ENCODE results near the gene PXDN.

Gene PXDN

DNA sequence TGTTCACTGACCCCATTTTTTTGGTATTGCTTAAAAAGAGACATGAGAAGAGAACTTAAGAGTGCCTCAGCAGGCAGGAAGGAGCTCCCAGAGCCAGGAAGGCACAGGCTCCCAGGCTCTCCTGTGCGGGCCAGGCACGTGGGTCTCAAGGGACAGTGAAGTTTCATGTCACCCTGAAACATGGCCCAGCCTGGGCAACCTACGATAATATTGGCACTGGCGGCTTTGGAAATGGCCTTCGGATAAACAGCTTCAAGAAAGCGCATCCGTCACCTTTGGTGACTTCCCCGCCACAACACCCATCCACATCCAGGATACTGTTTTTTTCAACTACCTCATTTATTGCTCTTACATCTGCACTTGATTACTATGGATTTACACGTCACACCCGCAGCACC is 30.5 kb downstream of the PXDN start:
- WGBS (ENCODE audit: insufficient coverage) = 98% methylated on average over 10 of the region's 10 CpGs

DNA sequence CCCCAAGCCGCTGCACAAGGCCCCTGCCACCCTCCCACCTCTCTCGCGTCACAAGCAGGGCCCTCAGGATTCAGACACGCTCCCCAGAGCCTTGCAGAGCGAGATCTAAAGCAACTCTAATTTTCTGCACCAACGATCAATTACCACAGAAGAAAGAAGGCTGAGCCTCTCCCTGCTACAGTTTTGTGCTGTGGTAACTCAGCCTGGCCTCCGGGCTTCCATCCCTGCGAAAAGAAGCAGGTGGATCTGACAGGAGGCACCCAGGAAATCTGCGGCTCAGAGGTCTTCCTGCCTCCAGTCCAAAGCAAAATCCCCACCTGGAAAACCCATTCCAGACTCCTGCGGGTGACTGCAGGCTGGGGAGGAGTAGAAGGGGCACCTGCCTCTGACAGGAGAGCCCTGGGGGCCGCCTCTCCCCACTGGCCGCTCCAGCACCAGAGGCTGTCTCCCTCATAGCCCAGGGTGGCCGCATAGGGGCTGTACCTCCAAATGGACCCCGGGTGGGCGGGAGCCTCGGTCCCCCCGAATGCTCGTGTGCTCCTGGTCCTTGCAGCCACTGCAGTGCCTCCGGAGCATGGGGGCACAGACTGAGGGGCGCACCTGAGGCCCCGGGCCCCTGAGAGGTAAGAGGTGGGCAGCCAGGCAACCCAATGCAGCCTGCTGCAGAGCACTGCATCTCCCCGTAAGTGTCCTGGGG is 31.0 kb downstream of the PXDN start:
- Histone ChIP-seq H3K4me3 (ENCODE audit: control insufficient read depth in 1 of 7, extremely low read depth in 1 of 7, insufficient read depth in 4 of 7, low read depth in 2 of 7, low read length in 6 of 7) (no peak overlapping the region), H3K27me3 (replicated peaks in 2 of 5; ENCODE audit: control insufficient read depth in 4 of 5, insufficient read depth in 5 of 5, low read length in 4 of 5) (no peaks in the 10 kb centered on the region), H3K36me3 (ENCODE audit: control insufficient read depth in 4 of 4, insufficient read depth in 4 of 4, low read length in 3 of 4) (no peaks in the 10 kb centered on the region), H3K9me3 (ENCODE audit: control extremely low read depth in 1 of 5, control insufficient read depth in 4 of 5, insufficient read depth in 2 of 5, low read depth in 1 of 5, low read length in 4 of 5) (no peaks in the 10 kb centered on the region), H3K27ac (ENCODE audit: insufficient read depth in 1 of 2, low read depth in 1 of 2, low read length in 2 of 2, poor library complexity in 1 of 2, severe bottlenecking in 2 of 2) (no peak overlapping the region), H3K4me1 (ENCODE audit: control extremely low read depth in 1 of 4, control insufficient read depth in 4 of 4, insufficient read depth in 4 of 4, low read length in 3 of 4) (peaks cover 2 to 10% (median 6%) of the 10 kb centered on the region in 4 experiments)
- CTCF ChIA-PET = no interaction called here
- 92% methylated on average over 14 of the region's 22 CpGs for WGBS (ENCODE audit: insufficient coverage)
- DNase-seq = no peak
- POLR2A ChIA-PET = no interaction called here

More for the DNA sequence above, 30.5 kb downstream of the PXDN start:
- Histone ChIP-seq H3K9me3 (ENCODE audit: control extremely low read depth in 1 of 5, control insufficient read depth in 4 of 5, insufficient read depth in 2 of 5, low read depth in 1 of 5, low read length in 4 of 5) (no peaks in the 10 kb centered on the region), H3K4me1 (ENCODE audit: control extremely low read depth in 1 of 4, control insufficient read depth in 4 of 4, insufficient read depth in 4 of 4, low read length in 3 of 4) (peaks cover 2 to 6% (median 5%) of the 10 kb centered on the region in 4 experiments), H3K27ac (ENCODE audit: insufficient read depth in 1 of 2, low read depth in 1 of 2, low read length in 2 of 2, poor library complexity in 1 of 2, severe bottlenecking in 2 of 2) (no peak overlapping the region), H3K27me3 (replicated peaks in 2 of 5; ENCODE audit: control insufficient read depth in 4 of 5, insufficient read depth in 5 of 5, low read length in 4 of 5) (no peaks in the 10 kb centered on the region), H3K4me3 (ENCODE audit: control insufficient read depth in 1 of 7, extremely low read depth in 1 of 7, insufficient read depth in 4 of 7, low read depth in 2 of 7, low read length in 6 of 7) (no peak overlapping the region), H3K36me3 (ENCODE audit: control insufficient read depth in 4 of 4, insufficient read depth in 4 of 4, low read length in 3 of 4) (no peaks in the 10 kb centered on the region)
- DNase-seq = no peak
- ChIA-PET CTCF (no interaction called here), POLR2A (no interaction called here)

DNA sequence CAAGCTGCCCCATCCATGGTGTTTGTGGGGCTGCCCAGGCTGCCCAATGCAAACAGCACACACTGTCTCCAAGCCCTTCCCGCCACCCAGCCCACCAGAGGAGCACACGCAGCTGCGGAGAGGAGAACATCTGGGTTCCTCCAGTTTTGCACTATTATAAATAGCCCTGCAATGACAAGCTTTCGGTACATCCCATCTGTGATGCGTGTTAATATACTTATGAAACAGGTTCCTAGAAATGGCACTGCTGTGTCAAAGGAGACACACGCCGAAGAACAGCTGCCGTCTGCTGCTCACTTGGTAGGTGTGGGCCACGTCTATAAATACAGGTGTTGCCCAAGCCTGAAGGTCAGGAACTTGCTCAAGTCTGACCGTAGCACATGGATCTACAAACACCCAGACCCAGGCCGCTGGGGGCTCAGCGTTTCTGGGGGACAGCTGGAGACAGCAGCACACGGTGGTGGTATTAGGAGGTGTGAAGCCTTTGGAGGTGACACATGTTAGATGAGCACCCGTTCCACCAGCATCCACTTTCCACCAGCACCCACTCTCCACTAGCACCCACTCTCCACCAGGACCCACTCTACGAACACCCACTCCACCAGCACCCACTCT is 34.3 kb downstream of the PXDN start:
- Histone ChIP-seq H3K36me3 (ENCODE audit: control insufficient read depth in 4 of 4, insufficient read depth in 4 of 4, low read length in 3 of 4) (no peaks in the 10 kb centered on the region), H3K4me1 (ENCODE audit: control extremely low read depth in 1 of 4, control insufficient read depth in 4 of 4, insufficient read depth in 4 of 4, low read length in 3 of 4) (peaks cover 0 to 11% (median 8%) of the 10 kb centered on the region in 4 experiments), H3K4me3 (ENCODE audit: control insufficient read depth in 1 of 7, extremely low read depth in 1 of 7, insufficient read depth in 4 of 7, low read depth in 2 of 7, low read length in 6 of 7) (no peak overlapping the region), H3K27me3 (replicated peaks in 2 of 5; ENCODE audit: control insufficient read depth in 4 of 5, insufficient read depth in 5 of 5, low read length in 4 of 5) (no peaks in the 10 kb centered on the region), H3K9me3 (ENCODE audit: control extremely low read depth in 1 of 5, control insufficient read depth in 4 of 5, insufficient read depth in 2 of 5, low read depth in 1 of 5, low read length in 4 of 5) (no peaks in the 10 kb centered on the region), H3K27ac (ENCODE audit: insufficient read depth in 1 of 2, low read depth in 1 of 2, low read length in 2 of 2, poor library complexity in 1 of 2, severe bottlenecking in 2 of 2) (no peak overlapping the region)
- 96% methylated on average over 12 of the region's 15 CpGs for WGBS (ENCODE audit: insufficient coverage)
- POLR2A ChIA-PET = no interaction called here
- no peak for DNase-seq
- CTCF ChIA-PET = no interaction called here

DNA sequence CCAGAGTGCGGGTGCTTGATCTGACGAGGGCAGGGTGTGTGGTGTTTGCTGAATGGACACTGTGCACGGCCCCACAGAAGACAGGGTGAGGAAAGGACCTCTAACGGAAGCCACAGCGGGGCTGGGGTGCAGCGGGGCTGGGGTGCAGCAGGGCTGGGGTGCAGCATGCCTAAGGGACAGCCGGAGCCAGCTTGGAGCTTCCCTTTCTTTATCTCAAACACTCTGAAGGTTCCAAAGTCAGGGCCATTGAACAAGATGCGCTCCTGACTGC is 35.0 kb downstream of the PXDN start:
- Histone ChIP-seq H3K9me3 (ENCODE audit: control extremely low read depth in 1 of 5, control insufficient read depth in 4 of 5, insufficient read depth in 2 of 5, low read depth in 1 of 5, low read length in 4 of 5) (no peaks in the 10 kb centered on the region), H3K36me3 (ENCODE audit: control insufficient read depth in 4 of 4, insufficient read depth in 4 of 4, low read length in 3 of 4) (no peaks in the 10 kb centered on the region), H3K4me1 (ENCODE audit: control extremely low read depth in 1 of 4, control insufficient read depth in 4 of 4, insufficient read depth in 4 of 4, low read length in 3 of 4) (peaks cover 0 to 10% (median 7%) of the 10 kb centered on the region in 4 experiments), H3K27ac (ENCODE audit: insufficient read depth in 1 of 2, low read depth in 1 of 2, low read length in 2 of 2, poor library complexity in 1 of 2, severe bottlenecking in 2 of 2) (no peak overlapping the region), H3K4me3 (ENCODE audit: control insufficient read depth in 1 of 7, extremely low read depth in 1 of 7, insufficient read depth in 4 of 7, low read depth in 2 of 7, low read length in 6 of 7) (no peak overlapping the region), H3K27me3 (replicated peaks in 2 of 5; ENCODE audit: control insufficient read depth in 4 of 5, insufficient read depth in 5 of 5, low read length in 4 of 5) (no peaks in the 10 kb centered on the region)
- no peak for DNase-seq
- ChIA-PET POLR2A (no interaction called here), CTCF (no interaction called here)
- whole genome bisulfite sequencing (ENCODE audit: insufficient coverage) = 82% methylated on average over 7 of the region's 8 CpGs

DNA sequence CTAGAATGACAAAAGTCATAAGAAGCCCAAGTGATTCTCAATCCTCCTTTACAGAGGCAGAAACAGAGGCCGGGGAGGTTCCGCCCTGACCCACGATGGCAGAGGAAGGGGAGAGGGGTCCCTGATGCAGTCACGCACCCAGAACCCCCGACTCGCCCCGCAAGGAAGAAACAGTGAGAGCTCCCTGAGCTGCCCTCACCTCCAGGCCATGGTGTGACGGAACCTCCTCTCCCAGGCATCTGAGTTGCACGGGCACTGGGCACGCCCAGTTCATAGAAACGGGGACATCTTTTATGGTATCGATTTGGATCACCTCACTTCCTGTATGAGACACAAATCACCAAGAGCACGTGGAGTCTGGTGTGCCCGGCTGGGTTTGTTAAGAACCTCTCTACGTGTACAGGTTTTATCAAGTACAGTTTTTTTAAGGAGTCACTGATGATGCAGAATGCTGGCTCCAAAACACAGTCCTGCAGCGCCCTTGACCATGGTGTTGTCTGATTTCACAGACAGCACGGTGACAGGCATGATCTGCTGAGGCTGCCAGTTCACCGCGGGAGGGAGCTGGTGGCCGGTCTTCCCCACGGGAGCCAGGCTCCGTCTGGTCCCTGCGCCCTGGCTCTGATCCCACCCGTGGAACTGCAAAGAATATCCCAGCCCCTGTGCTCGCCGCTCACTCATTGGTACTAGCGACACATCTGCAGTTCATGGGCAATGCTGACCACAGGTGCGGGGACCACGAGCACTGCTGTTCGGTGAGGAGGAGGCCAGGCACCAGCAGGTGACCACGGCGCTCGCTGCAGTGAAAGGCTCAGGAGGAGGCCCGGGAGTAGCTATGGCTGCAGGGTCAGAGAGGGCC is 35.6 kb downstream of the PXDN start:
- Histone ChIP-seq H3K36me3 (ENCODE audit: control insufficient read depth in 4 of 4, insufficient read depth in 4 of 4, low read length in 3 of 4) (no peaks in the 10 kb centered on the region), H3K4me3 (ENCODE audit: control insufficient read depth in 1 of 7, extremely low read depth in 1 of 7, insufficient read depth in 4 of 7, low read depth in 2 of 7, low read length in 6 of 7) (no peak overlapping the region), H3K9me3 (ENCODE audit: control extremely low read depth in 1 of 5, control insufficient read depth in 4 of 5, insufficient read depth in 2 of 5, low read depth in 1 of 5, low read length in 4 of 5) (no peaks in the 10 kb centered on the region), H3K4me1 (ENCODE audit: control extremely low read depth in 1 of 4, control insufficient read depth in 4 of 4, insufficient read depth in 4 of 4, low read length in 3 of 4) (peaks cover 0 to 10% (median 7%) of the 10 kb centered on the region in 4 experiments), H3K27ac (ENCODE audit: insufficient read depth in 1 of 2, low read depth in 1 of 2, low read length in 2 of 2, poor library complexity in 1 of 2, severe bottlenecking in 2 of 2) (no peak overlapping the region), H3K27me3 (replicated peaks in 2 of 5; ENCODE audit: control insufficient read depth in 4 of 5, insufficient read depth in 5 of 5, low read length in 4 of 5) (no peaks in the 10 kb centered on the region)
- ChIA-PET POLR2A (no interaction called here), CTCF (interaction anchor here (1.2 to 1.6 kb wide), 2 partner anchors 9 to 13 kb away, joined by 4 to 5 read pairs; no protein-coding TSS in a partner anchor)
- 91% methylated on average over 31 of the region's 34 CpGs for WGBS (ENCODE audit: insufficient coverage)
- DNase-seq = no peak

DNA sequence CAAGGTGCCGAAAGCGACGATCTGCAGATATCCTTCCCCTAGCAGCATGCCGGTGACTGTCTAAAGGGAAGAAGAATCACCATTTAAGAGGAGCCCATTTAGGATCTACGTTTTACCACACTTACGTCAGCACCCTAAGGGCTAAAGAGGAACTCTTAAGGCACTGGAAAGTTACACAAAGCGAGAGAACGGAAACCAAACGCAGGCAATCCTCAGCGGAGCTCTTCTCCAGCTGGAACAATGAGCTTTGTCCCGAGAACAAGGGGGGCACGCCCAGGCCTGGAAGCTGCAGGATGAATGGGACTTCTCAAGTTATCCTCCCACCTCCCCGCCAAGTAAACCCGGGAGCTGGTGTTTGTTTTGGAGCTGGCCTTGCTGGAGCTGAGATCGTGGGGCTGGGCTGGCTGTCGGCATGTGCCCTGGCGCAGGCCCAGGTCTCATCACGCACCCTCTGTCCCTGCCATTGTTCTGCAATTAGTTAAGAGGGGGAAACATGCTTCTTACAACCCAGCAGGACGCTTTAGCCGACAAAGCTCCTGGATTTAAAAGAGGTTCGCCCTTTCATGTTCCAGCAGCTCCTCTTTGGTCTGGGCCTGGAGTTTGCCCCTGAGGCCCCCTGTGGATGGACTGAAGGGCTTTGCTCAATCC is 36.4 kb downstream of the PXDN start:
- Histone ChIP-seq H3K9me3 (ENCODE audit: control extremely low read depth in 1 of 5, control insufficient read depth in 4 of 5, insufficient read depth in 2 of 5, low read depth in 1 of 5, low read length in 4 of 5) (no peaks in the 10 kb centered on the region), H3K27me3 (replicated peaks in 2 of 5; ENCODE audit: control insufficient read depth in 4 of 5, insufficient read depth in 5 of 5, low read length in 4 of 5) (no peaks in the 10 kb centered on the region), H3K4me3 (ENCODE audit: control insufficient read depth in 1 of 7, extremely low read depth in 1 of 7, insufficient read depth in 4 of 7, low read depth in 2 of 7, low read length in 6 of 7) (peak overlapping the region in 6 of 7 experiments; percentile 3 to 54 (median 40)), H3K4me1 (ENCODE audit: control extremely low read depth in 1 of 4, control insufficient read depth in 4 of 4, insufficient read depth in 4 of 4, low read length in 3 of 4) (peaks cover 0 to 10% (median 7%) of the 10 kb centered on the region in 4 experiments), H3K27ac (ENCODE audit: insufficient read depth in 1 of 2, low read depth in 1 of 2, low read length in 2 of 2, poor library complexity in 1 of 2, severe bottlenecking in 2 of 2) (no peak overlapping the region), H3K36me3 (ENCODE audit: control insufficient read depth in 4 of 4, insufficient read depth in 4 of 4, low read length in 3 of 4) (no peaks in the 10 kb centered on the region)
- ChIA-PET CTCF (interaction anchor here (1.2 to 1.6 kb wide), 2 partner anchors 10 to 14 kb away, joined by 4 to 5 read pairs; no protein-coding TSS in a partner anchor), POLR2A (no interaction called here)
- DNase-seq = peak; percentile 70 to 79 (median 71)
- 26% methylated on average over 17 of the region's 21 CpGs for WGBS (ENCODE audit: insufficient coverage)

Data from common myeloid progenitor, CD34-positive (primary cell).